ENCODE results near the gene TGM1. TPM values are rescaled to one million over a fixed set of nuclear protein-coding genes. Genes with fewer than 3 reads are reported as not detected.
"Not testable (repeated sequence)": the region's sequence is repeated elsewhere in the genome, so short reads cannot be mapped to it uniquely, and the experiment has no call there.

TGM1 gene
- total RNA-seq, 2 experiments from 2014 or later, result 2.7 to 3.1 TPM

DNA sequence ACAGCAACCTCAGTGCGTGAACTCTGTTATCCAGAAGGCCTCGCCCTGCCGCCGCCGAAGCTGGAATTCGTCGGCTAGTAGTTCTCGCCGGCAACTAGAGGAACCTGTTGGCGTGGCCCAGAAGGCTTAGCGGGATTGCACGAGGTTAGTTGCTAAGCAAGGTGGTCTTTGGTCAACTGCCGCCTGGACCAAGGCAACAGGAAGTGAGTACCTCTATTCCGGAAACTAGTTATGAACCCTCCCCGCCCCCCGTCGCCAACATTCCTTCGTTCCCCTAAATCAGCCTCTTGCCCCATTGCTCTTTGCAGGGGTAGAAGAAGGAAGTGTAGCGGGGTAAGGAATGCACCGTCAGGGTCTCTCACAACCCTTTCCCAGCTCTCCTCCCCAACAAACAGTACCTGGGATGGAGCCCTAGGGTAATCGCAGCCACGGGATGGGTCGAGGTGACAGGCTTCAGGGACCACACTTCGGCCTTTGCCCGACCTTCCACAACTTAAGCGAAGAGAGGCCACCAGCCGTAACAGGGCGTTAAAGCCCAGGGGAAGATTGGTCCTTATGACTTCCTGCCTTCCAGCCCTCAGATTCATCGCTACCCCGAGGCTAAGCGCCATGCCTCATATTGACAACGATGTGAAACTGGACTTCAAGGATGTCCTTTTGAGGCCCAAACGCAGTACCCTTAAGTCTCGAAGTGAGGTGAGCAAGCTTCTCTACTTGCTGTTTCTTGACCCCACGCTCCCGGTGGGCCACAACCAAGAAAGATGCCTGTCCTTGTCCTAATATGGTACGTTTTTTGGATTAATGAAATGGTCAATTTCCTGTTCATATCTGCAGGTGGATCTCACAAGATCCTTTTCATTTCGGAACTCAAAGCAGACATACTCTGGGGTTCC, 30.1 kb downstream of the TGM1 start, which contains the start of gene GMPR2:
Gene GMPR2 (plus strand): TSS at position 285 of the 893 bp plus-strand sequence. CDS start 325 bp downstream, at position 610.
- DNase-seq (peak; percentile 49), ATAC-seq (peak; percentile 50)
- H3K27me3 Mint-ChIP-seq (ENCODE audit: low read depth), result no peaks in the 10 kb centered on the region
- H3K9me3 Mint-ChIP-seq (ENCODE audit: insufficient read depth), result no peaks in the 10 kb centered on the region
- H3K4me1 Mint-ChIP-seq (ENCODE audit: low read depth), result peaks cover 45% of the 10 kb centered on the region
- H3K36me3 Mint-ChIP-seq (ENCODE audit: low read depth), result peaks cover 48% of the 10 kb centered on the region
- H3K27ac Mint-ChIP-seq, result peak within 1 kb of the TSS; percentile 90
- ChIA-PET CTCF (interaction anchor here (1.2 to 21.9 kb wide), 3 partner anchors 9 to 69 kb away, joined by 9 to 801 read pairs (median 19); partner anchors contain the start of genes CIDEB, DHRS1, LTB4R and LTB4R2), POLR2A (interaction anchor here (0.7 to 2.8 kb wide), 5 partner anchors 9 to 677 kb away, joined by 3 to 23 read pairs (median 4); partner anchors contain the start of genes DHRS1, MDP1, NOP9 and RABGGTA)
- H3K4me3 Mint-ChIP-seq, result peak within 1 kb of the TSS; percentile 89

DNA sequence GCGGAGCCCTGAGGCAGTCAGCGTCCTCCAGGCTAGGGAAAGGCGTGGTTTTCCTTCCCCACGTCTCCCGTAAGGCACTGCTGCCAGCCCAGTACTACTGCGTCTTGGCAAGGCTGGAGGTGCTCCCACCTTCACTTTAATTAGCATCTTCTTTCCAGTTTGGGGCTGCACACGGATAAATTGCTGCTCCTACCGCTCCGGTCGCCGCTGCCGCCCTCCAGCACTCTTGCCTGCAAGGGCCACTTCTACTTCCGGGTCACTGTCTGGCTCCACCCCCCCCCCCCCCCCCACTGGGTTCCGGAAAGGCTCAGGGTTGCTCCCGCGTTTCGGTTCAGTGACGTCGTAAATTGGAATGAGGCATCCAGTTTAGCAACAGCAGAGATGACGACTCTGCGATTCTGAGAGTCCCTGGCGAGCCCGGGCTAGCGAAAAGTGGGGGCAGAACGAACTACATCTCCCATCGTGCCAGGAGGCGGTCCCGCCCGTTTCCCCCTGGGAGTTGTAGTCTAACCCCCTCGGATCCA, 30.8 kb downstream of the TGM1 start, which contains the start of gene NEDD8:
Gene NEDD8 (minus strand): TSS at position 247 of the 524 bp plus-strand sequence. CDS start 100 bp downstream, at position 147.
- H3K36me3 Mint-ChIP-seq (ENCODE audit: low read depth), result peaks cover 45% of the 10 kb centered on the region
- POLR2A ChIA-PET, result interaction anchor here (1.3 to 2.8 kb wide), 4 partner anchors 10 to 67 kb away, joined by 4 to 23 read pairs (median 6); partner anchors contain the start of genes DHRS1, MDP1, NOP9 and RABGGTA
- peaks cover 46% of the 10 kb centered on the region for H3K4me1 Mint-ChIP-seq (ENCODE audit: low read depth)
- H3K9me3 Mint-ChIP-seq (ENCODE audit: insufficient read depth), result no peaks in the 10 kb centered on the region
- peak; percentile 93 for DNase-seq
- peak; percentile 89 for ATAC-seq
- peak within 1 kb of the TSS; percentile 89 for H3K4me3 Mint-ChIP-seq
- peak within 1 kb of the TSS; percentile 90 for H3K27ac Mint-ChIP-seq
- no peaks in the 10 kb centered on the region for H3K27me3 Mint-ChIP-seq (ENCODE audit: low read depth)
- CTCF ChIA-PET, result interaction anchor here (1.2 to 21.9 kb wide), 3 partner anchors 10 to 69 kb away, joined by 9 to 801 read pairs (median 19); partner anchors contain the start of genes CIDEB, DHRS1, LTB4R and LTB4R2

DNA sequence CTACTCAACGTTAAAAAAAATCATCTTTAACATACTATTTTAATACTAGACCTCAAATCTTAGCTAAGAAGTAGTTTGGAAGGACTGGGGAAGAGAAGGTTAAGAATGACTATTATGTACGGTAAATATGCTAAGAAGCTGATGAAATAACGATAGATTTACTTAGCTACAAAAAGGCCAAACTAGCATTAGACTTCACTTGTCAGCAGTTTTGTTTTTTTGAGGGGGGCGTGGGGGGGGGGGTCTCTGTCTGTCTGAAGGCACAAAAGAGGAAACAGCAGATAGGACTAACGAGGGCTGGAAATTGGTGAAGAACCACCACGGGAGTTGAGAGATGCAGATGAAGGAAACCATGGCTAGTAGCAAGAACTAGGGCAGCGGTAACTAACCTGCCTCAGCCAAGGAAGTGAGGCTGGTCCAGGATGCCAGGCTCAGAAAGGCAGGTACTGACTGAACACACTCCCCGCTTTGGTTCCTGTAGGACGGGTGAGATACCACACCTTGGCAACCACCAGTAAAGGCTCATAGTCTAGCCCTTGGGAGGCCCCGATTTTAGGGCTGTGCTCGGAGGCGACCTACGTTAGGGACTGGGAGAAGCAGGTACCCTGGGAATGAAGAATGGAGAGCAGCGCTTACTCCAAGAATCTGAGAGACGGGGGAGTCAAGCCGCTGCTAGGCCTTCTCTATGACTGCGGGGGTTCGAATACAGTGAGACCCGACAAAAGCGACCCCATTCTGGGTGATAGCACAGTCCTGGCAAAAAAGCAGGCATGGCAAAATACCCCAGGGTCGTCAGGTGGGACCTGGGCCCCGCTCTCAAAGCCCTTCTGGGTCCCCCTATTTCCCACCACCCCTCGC, 31.5 kb downstream of the TGM1 start:
- Mint-ChIP-seq H3K27ac (peak overlapping the region; percentile 90), H3K36me3 (ENCODE audit: low read depth) (peaks cover 42% of the 10 kb centered on the region), H3K27me3 (ENCODE audit: low read depth) (no peaks in the 10 kb centered on the region), H3K4me3 (peak overlapping the region; percentile 89), H3K9me3 (ENCODE audit: insufficient read depth) (no peaks in the 10 kb centered on the region), H3K4me1 (ENCODE audit: low read depth) (peaks cover 52% of the 10 kb centered on the region)
- ChIA-PET POLR2A (interaction anchor here (0.6 to 2.1 kb wide), 2 partner anchors 18 to 36 kb away, joined by 5 to 11 read pairs; partner anchors contain the start of gene CHMP4A), CTCF (interaction anchor here (0.6 to 1.3 kb wide), 8 partner anchors 10 to 138 kb away, joined by 3 to 7 read pairs (median 4); partner anchors contain the start of genes CIDEB, MDP1, PCK2 and TINF2)
- DNase-seq, result peak; percentile 56
- peak; percentile 45 for ATAC-seq

DNA sequence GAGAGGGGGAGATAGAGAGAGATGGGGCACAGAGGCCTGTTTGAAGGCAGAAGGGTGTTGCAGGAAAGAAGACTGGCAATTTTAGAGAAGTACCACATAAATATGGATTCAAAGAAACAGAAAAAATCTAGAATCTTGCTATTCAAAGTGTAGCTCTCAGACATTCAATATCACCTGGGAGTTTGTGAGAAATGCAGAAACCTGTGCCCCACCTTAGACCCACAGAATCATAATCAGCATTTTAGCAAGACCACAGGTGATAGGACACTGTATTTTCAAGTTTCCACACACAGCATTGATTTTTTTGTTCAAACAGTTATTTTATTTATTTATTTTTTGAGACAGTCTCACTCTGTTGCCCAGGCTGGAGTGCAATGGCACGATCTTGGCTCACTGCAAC, 34.1 kb downstream of the TGM1 start:
- Mint-ChIP-seq H3K4me3 (no peak overlapping the region), H3K4me1 (ENCODE audit: low read depth) (peaks cover 47% of the 10 kb centered on the region), H3K27ac (peak overlapping the region; percentile 42), H3K9me3 (ENCODE audit: insufficient read depth) (no peaks in the 10 kb centered on the region), H3K27me3 (ENCODE audit: low read depth) (no peaks in the 10 kb centered on the region), H3K36me3 (ENCODE audit: low read depth) (peaks cover 25% of the 10 kb centered on the region)
- ChIA-PET CTCF (interaction anchor here (1.1 to 2.1 kb wide), 4 partner anchors 9 to 79 kb away, joined by 3 to 10 read pairs (median 6); partner anchors contain the start of genes CHMP4A and CIDEB), POLR2A (interaction anchor here (1.0 to 1.9 kb wide), 2 partner anchors 14 to 15 kb away, joined by 4 to 8 read pairs; partner anchors contain the start of genes CHMP4A and TINF2)
- DNase-seq, result no peak
- ATAC-seq, result no peak

DNA sequence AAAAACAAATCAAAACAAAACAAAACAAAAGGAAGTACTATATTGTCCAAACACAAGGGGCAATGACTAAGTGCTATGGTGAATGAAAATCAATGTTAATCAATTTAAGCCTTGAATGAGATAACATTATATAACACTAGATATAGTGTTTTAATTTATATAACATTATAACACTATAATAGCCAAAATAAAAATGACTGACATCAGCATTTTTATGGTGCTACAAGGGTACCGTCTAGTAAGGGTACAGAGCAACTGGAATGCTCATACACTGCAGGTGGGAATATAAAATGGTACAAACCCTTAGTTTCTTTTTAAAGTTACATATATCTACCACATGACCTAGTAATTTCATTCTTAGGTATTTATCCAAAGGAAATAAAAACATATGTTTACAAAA, 36.5 kb downstream of the TGM1 start:
- ATAC-seq, result no peak
- ChIA-PET CTCF (interaction anchor here (1.4 kb wide), 1 partner anchor 16 kb away, joined by 7 read pairs; the partner anchor contains the start of gene TINF2), POLR2A (interaction anchor here (1.2 kb wide), 1 partner anchor 16 kb away, joined by 5 read pairs; the partner anchor contains the start of gene TINF2)
- Mint-ChIP-seq H3K4me3 (no peak overlapping the region), H3K4me1 (ENCODE audit: low read depth) (peaks cover 38% of the 10 kb centered on the region), H3K27ac (no peak overlapping the region), H3K36me3 (ENCODE audit: low read depth) (peaks cover 23% of the 10 kb centered on the region), H3K9me3 (ENCODE audit: insufficient read depth) (no peaks in the 10 kb centered on the region), H3K27me3 (ENCODE audit: low read depth) (no peaks in the 10 kb centered on the region)
- no peak for DNase-seq

DNA sequence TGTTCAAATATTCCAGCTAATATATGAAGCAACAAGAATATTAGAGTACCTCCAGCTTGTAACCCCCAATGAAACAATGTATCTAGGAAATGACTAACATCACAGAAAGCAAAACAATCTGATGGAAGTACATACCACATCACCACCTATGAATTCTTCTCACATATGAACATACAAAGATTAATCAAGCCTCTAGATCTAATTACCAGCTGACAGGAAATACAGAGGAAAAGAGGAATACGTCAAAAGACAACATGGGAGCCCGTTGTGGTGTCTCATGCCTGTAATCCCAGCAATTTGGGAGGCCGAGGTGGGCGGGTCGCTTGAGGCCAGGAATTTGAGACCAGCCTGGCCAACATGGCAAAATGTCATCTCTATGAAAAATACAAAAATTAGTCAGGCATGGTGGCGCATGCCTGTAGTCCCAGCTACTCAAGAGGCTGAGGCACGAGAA, 38.3 kb downstream of the TGM1 start:
- H3K9me3 Mint-ChIP-seq (ENCODE audit: insufficient read depth), result no peaks in the 10 kb centered on the region
- DNase-seq (no peak), ATAC-seq (no peak)
- H3K36me3 Mint-ChIP-seq (ENCODE audit: low read depth), result peaks cover 21% of the 10 kb centered on the region
- peaks cover 28% of the 10 kb centered on the region for H3K4me1 Mint-ChIP-seq (ENCODE audit: low read depth)
- H3K27ac Mint-ChIP-seq, result no peak overlapping the region
- ChIA-PET CTCF (interaction anchor here (1.6 to 2.7 kb wide), 3 partner anchors 9 to 73 kb away, joined by 4 to 9 read pairs (median 7); partner anchors contain the start of genes CHMP4A and MDP1), POLR2A (interaction anchor here (1.6 kb wide), 1 partner anchor 11 kb away, joined by 7 read pairs; the partner anchor contains the start of gene CHMP4A)
- no peak overlapping the region for H3K4me3 Mint-ChIP-seq
- no peaks in the 10 kb centered on the region for H3K27me3 Mint-ChIP-seq (ENCODE audit: low read depth)

DNA sequence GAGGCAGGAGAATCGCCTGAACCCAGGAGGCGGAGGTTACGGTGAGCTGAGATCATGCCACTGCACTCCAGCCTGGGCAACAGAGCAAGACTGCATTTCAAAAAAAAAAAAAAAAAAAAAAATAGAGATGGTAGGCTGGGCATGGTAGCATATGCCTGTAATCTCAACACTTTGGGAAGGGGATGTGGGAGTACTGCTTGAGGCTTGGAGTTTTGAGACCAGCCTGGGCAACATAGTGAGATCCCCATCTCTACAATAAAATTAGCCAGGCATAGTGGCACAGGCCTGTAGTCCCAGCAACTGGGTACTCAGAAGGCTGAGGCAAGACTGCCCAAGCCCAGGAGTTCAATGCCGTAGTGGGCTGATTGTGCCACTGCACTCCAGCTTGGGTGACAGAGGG, 40.0 kb downstream of the TGM1 start:
- DNase-seq; H3K9me3 Mint-ChIP-seq (ENCODE audit: insufficient read depth); POLR2A ChIA-PET; H3K27me3 Mint-ChIP-seq (ENCODE audit: low read depth); H3K27ac Mint-ChIP-seq; H3K4me3 Mint-ChIP-seq; ATAC-seq: not testable (repeated sequence)
- CTCF ChIA-PET, result interaction anchor here (1.7 kb wide), 1 partner anchor 19 kb away, joined by 4 read pairs; the partner anchor contains the start of gene TINF2
- peaks cover 18% of the 10 kb centered on the region for H3K36me3 Mint-ChIP-seq (ENCODE audit: low read depth)
- peaks cover 23% of the 10 kb centered on the region for H3K4me1 Mint-ChIP-seq (ENCODE audit: low read depth)

DNA sequence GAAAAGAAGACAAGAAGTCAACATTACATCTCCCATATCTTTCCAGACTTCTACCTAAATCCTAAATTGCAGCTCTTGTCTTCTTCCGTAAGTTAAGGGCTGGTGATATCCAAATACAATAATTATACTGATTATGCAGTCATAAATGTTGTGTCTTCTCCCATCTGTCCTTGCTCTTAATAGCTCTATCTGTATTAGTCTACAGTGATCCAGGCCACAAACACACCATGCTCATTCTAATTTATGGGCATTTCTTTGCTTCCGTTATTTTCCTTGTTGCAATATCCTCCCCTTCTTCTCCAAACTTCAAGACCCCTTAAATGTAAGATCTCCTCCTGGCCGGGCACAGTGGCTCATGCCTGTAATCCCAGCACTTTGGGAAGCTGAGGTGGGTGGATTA, 43.5 kb downstream of the TGM1 start:
- peaks cover 22% of the 10 kb centered on the region for H3K4me1 Mint-ChIP-seq (ENCODE audit: low read depth)
- DNase-seq, result no peak
- peaks cover 21% of the 10 kb centered on the region for H3K36me3 Mint-ChIP-seq (ENCODE audit: low read depth)
- H3K4me3 Mint-ChIP-seq, result no peak overlapping the region
- POLR2A ChIA-PET, result interaction anchor here (0.9 kb wide), 1 partner anchor 57 kb away, joined by 4 read pairs; no protein-coding TSS in a partner anchor
- ATAC-seq, result no peak
- H3K27ac Mint-ChIP-seq, result no peak overlapping the region
- CTCF ChIA-PET, result interaction anchor here (0.8 to 1.8 kb wide), 6 partner anchors 15 to 212 kb away, joined by 3 to 6 read pairs (median 3); partner anchors contain the start of genes CIDEB and IRF9
- no peaks in the 10 kb centered on the region for H3K9me3 Mint-ChIP-seq (ENCODE audit: insufficient read depth)
- no peaks in the 10 kb centered on the region for H3K27me3 Mint-ChIP-seq (ENCODE audit: low read depth)

DNA sequence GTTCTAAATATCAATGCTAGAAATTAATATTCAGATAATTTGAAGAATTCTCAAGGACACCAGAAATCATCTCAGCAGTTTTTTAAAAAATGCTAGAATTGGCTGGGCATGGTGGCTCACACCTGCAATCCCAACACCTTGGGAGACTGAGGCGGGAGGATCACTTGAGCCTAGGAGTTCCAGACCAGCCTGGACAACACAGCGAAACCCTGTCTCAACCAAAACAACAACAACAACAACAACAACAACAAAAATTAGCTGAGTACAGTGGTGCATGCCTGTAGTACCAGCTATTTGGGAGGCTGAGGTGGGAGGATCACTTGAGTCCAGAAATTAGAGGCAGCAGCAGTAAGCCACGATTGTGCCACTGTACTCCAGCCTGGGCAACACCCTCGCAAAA, 43.9 kb downstream of the TGM1 start:
- ChIA-PET CTCF (interaction anchor here (0.9 to 1.8 kb wide), 4 partner anchors 16 to 89 kb away, joined by 3 to 6 read pairs (median 4); partner anchors contain the start of gene CIDEB), POLR2A (no interaction called here)
- peaks cover 22% of the 10 kb centered on the region for H3K36me3 Mint-ChIP-seq (ENCODE audit: low read depth)
- peaks cover 25% of the 10 kb centered on the region for H3K4me1 Mint-ChIP-seq (ENCODE audit: low read depth)
- H3K9me3 Mint-ChIP-seq (ENCODE audit: insufficient read depth), result no peaks in the 10 kb centered on the region
- H3K27ac Mint-ChIP-seq, result no peak overlapping the region
- H3K4me3 Mint-ChIP-seq, result no peak overlapping the region
- no peak for DNase-seq
- no peak for ATAC-seq
- no peaks in the 10 kb centered on the region for H3K27me3 Mint-ChIP-seq (ENCODE audit: low read depth)

DNA sequence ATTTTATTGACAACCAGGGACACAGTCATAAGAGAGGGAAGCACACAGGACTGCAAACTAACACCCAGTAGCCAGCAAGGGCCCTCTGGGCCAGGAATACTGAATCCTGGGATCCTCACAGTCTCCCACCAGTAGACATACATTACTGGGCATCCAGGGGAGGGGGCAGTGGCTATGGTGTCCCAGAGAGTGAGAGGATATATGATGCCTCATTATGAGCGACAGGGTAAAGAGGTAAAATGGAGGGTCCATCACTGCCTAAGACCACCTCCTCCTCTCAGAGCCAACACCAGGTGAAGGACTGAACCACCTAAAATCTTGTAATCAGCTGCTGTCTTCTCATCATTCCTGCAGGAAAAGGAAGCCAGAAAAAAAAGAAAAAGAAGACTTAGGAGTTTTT, 46.1 kb downstream of the TGM1 start:
- ChIA-PET CTCF (interaction anchor here (1.7 to 1.8 kb wide), 2 partner anchors 26 to 63 kb away, joined by 11 to 29 read pairs; partner anchors contain the start of gene TINF2), POLR2A (interaction anchor here (1.8 to 8.8 kb wide), 2 partner anchors 22 to 28 kb away, joined by 6 to 87 read pairs; partner anchors contain the start of genes IPO4 and TM9SF1)
- not testable (repeated sequence) for H3K9me3 Mint-ChIP-seq (ENCODE audit: insufficient read depth); H3K27me3 Mint-ChIP-seq (ENCODE audit: low read depth); H3K4me3 Mint-ChIP-seq; ATAC-seq; DNase-seq
- Mint-ChIP-seq H3K4me1 (ENCODE audit: low read depth) (peaks cover 38% of the 10 kb centered on the region), H3K36me3 (ENCODE audit: low read depth) (peaks cover 31% of the 10 kb centered on the region), H3K27ac (peak overlapping the region; percentile 97)
